ENCODE measurements around the gene USP17L19.
"Not testable (repeated sequence)": the region's sequence is repeated elsewhere in the genome, so short reads cannot be mapped to it uniquely, and the experiment has no call there.

- not testable (repeated sequence) for TF ChIP-seq POLR2AphosphoS5, POLR2A (IDR thresholded peaks at IDR 0.05)
Observed at GRCh38 chr4:9262572-9262971, 9.4 kb downstream of the USP17L19 start, which contains the start of gene USP17L21.
